ENCODE results near the gene CHST3. TPM values are rescaled to one million over a fixed set of nuclear protein-coding genes. Genes with fewer than 3 reads are reported as not detected.
"Not testable (repeated sequence)": the region's sequence is repeated elsewhere in the genome, so short reads cannot be mapped to it uniquely, and the experiment has no call there.

Gene CHST3
- total RNA-seq, 1 experiment from 2014 or later, result 22.4 TPM

DNA sequence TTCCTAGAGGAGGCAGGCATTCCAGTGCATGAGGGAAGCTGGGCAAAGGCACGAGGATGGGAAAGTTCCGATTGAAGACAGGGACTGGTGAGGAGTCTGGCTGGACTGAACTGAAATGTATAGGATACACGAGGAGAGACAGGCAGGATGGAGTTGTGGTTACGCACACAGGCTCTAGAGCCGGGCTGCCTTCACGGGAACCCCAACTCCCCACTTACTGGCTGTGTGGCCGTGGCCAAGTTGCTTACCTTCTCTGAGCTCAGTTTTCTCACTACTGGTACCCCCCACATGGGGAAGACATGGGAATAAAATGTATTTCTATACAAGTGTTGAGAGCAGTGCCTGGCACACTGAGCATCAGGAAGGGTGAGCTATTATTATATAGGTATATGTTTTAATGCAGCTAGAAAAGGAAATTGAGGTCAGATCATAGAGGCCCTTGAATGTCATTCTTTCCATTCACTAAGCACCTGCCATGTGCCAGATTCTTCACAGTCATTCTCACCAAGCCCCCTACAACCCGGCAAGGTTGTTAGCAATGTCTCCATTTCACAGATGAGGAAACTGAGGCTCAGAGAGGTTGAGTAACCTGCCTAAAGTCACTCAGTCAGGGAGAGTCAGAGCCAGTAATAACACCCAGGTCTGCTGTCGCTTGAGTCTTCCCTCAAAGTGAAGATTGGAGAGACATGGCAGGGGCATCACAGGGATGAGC, 9.7 kb downstream of the CHST3 start:
- no peak for DNase-seq (ENCODE audit: low read depth)

DNA sequence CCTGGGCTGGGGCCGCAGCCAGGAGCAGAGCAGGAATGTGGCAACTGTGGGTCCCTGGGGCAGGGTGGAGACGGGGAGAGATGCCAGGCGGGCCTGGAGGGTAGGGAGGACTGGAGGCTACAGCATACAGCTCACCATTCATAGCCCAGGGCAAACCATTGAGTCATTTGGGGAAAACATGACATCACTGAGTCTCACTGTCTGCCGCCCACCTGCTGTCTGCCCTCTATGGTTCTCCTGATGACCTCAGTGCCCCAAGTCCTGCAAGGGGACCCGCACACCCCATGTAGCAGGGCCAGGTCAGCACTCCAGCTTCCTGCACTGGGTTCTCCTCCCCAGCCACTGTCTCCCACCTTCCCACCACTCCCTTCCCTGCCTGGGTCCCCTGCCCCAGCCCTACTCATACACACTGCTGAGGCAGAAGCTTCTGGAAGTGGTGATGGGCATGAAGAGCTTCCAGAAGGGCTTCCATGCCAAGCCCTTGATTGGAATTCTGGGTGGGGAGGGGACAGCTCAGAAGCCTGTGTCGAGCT, 10.4 kb downstream of the CHST3 start:
- DNase-seq (ENCODE audit: low read depth), result peak; percentile 93

DNA sequence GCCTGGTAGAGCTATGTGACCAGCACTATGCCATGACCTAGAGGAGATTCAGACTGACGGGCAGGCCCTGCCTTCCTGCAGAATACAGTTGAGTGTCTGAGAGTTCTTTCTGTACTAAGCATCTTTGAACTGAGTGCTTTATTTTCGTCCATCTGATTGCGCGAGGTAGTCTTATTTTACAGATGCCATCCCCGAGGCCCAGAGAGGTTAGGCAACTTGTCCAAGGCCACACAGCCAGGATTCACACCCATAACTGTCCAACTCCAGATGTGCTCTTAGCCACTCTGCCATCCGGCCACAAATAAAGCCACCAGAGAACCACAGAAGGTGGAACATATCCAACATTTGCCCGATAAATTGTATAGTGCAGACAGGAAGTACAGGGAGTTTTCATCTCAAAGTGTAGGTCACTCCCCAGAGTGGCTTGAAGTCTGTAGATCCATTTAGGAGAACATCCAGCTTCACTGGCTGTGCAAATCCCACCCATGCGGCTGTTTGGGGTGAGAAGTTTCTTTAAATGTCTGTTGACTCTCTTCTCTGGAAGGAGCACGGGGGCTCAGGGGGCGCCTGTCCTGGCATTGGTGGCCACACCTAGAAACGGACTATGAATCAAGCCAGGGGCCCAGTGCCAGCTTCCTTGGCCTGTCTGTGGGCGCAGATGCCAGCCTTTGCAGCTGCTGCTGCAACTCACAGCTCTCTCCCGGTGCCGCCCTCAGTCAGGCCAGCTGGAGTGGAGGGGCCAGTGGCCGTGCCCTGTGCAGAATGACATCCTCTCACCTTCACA, 11.1 kb downstream of the CHST3 start:
- DNase-seq (ENCODE audit: low read depth), result peak; percentile 78

DNA sequence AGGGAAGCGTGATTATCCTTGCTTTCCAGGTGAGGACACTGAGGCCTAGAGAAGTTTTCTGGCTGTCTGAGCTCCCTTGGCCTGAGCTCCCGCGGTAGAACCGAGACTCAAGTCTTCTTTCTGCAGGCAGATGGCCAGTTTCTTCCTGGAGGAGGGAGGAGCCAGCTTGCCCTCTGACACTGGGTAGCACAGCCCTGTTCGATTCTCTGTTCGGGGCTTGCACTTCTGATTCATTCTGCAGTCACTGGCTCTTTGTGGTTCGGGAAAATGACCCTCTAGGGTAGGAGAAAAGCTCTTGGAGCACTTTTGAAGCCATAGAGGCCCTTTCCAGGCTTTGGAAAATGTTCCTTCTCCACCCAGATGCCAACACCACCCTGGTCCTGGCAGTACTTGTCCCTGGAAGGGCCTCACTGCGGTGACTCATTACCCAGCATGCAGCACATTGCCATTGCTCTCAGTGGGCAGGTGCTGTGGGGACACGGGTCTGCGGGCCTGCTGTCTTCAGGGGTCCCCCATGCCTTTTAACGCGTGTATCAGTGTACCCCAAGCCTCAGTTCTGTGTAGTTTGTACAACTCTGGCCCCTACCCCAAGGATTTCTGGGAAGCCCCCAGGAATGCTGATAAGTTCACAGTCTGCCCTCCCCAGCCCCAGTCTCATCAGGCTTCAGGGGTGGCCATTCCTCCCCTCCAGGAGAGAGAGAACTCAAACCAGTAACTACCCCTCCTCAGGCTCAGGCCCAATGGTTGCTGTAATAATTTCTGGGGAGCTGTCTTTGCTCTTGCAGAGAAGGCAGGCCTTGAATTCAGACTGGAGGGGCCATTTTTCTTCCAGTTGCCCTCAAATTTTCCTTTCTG, 11.9 kb downstream of the CHST3 start:
- peak; percentile 93 for DNase-seq (ENCODE audit: low read depth)

DNA sequence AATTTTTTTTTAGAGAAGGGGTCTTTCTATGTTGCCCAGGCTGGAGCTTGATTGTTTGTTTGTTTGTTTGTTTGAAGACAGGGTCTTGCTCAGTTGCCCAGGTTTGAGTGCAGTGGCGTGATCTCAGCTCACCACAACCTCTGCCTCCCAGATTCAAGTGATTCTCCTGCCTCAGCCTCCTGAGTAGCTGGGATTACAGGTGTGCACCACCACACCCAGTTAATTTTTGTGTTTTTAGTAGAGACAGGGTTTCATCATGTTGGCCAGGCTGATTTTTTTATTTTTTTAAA, 13.4 kb downstream of the CHST3 start:
- not testable (repeated sequence) for DNase-seq (ENCODE audit: low read depth)

- DNase-seq (ENCODE audit: low read depth), result no peak
Measured at GRCh38 chr10:71978476-71978875, 14.3 kb downstream of the CHST3 start.

DNA sequence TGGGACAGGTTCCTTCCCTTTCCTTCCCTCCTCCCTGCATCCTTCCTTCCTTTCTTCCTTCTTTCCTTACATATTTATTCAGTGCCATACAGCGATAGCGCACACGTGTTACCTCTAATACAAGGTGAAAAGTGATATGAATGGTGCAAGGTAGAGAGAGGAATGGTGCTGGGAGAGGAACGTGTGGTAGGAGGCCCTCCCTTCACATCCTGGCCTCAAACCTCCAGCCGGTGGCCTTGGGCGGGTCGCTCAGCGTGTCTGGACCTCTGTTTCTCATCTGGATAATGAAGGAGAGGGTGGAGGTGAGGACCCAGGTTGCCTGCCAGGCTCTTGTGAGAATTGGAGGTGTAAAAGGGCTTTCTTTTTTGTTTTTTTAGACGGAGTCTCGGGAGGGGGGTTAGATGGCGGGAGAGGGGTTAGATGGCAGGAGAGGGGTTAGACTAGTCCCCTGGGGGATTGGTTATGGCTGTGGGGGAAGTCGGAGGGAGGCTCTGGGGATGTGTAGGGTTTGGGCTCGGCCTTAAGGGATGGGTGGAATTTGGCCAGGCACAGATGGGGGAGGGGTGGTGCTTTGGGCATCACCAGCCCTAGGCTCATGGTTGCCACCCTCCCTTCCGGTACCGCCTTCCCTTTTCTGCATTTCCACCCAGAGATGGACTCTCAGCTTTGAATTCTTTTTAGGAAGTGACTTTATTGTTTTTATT, 14.9 kb downstream of the CHST3 start:
- DNase-seq (ENCODE audit: low read depth), result no peak

GRCh38 chr10:71979692-71980062, 15.5 kb downstream of the CHST3 start:
- DNase-seq (ENCODE audit: low read depth), result no peak

- DNase-seq (ENCODE audit: low read depth), result peak; percentile 53
Measured at GRCh38 chr10:71980181-71981014, 16.2 kb downstream of the CHST3 start.

DNA sequence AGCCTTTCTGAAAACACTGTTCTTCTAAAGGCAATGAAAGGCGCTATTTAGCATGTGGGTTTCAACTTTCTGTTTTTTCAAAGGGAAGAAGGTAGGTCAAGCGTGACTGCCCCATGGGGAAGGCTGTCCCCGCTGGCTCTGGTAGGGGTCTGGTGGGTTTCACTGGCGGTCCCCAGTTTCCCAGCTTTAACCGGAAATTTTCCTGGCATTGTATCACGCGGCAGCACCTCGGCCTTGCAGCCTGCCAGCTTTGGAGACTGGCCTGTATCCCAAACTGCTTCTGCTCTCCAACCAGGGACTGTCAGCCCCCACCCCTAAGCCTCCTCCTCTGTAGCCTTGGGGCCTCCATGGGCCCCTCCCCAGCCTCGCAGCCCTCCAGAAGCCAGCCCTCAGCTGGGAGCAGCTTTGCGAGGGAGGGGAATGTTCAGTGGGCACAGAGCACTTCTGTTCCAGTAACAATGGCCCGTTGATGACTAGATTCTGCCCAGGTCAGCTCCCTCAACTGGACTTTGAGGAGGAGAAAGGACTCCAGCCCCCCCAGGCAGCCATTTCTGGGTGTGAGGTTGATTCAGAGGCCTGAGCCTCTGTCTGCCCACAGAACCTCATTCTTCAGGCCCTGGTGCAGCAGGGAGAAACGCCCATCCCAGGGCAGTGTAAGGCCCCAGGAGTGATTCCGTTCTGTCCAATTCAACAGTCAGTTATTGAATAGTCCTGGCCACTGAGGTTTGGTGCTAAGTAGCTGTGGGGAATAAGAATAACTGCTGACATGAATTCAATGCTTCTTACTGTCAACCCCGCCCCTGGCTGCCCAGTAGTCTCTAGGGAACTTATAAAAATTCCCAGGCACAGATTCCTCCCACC, 17.1 kb downstream of the CHST3 start:
- DNase-seq (ENCODE audit: low read depth), result peak; percentile 78

DNA sequence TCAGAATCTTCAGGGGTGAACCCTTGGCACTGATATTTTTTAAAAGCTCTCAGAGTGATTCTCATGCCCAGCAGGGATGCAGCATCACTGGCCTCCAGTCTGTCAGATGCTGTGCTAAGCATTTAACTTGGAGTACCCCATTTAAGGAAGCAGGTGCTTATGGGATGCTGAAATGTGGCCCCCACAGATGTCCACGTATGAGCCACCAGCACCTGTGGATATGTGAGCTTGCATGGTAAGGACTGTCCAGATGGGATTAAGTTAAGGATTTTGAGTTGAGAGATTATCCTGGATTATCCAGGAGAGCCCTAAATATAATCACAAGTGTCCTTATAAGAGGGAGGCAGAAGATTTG, 17.7 kb downstream of the CHST3 start:
- DNase-seq (ENCODE audit: low read depth), result no peak

DNA sequence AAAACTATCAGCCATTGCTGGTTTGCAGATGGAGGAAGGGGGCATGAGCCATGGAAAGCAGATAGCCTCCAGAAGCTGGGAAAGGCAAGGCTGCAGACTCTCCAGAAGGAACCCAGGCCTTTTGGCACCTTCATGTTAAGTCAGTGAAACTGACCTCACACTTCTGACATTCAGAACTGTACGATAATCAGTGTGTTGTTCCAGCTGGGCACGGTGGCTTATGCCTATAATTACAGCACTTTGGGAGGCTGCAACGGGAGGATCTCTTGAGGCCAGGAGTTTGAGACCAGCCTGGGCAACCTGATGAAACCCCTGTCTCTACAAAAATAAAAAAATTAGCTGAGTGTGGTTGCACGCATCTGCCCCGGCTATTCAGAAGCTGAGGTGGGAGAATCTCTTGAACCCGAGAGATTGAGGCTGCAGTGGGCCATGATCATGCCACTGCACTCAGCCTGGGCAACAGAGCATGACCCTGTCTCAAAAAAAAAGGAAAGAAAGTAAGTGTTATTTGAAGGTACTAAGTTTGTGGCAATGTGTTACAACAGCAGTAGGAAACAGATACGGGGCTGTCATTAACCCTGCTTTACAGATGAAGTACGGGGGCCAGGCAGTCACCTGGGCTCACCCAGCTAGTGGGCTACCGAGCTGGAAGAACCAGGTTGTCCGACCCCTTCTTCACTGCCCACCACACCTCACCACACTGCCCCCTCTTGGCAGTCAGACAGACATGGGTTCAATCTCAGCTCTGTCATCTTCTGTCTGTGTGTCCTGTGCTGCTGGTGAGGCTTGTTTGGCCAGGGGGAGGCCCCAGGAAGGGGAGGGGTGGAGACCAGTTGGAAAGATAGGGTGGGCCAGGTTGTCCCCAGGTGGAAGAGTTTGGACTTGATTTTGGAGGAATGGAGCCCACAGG, 18.3 kb downstream of the CHST3 start:
- no peak for DNase-seq (ENCODE audit: low read depth)

DNA sequence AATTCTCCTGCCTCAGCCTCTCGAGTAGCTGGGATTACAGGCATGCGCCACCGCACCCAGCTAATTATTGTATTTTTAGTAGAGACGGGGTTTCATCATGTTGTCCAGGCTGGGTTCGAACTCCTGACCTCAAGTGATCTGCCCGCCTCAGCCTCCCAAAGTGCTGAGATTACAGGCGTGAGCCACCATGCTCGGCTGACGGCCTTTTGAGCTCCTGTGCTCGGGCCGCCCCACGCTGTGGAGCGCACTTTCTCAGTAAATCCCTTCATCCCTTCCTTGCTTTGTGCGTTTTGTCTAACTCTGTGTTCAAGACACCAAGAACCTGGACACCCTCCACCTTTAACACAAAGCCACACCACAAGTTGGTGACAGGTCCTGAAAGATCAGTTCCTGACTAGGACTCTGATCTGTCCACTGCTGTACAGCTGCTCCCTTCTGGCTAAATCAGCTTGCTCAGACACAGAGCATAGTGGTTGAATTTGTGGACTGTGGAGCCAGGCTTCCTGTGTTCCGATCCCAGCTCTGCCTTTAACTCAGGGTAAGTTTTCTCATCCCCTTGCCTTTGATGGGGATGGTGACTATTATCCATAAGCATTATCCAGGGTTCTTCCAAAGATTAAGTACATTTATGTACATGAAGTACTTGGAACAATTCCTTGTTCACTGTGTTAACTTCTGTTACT, 20.1 kb downstream of the CHST3 start:
- DNase-seq (ENCODE audit: low read depth), result no peak

- DNase-seq (ENCODE audit: low read depth), result no peak
Measured at GRCh38 chr10:71984809-71985388, 20.7 kb downstream of the CHST3 start.

DNA sequence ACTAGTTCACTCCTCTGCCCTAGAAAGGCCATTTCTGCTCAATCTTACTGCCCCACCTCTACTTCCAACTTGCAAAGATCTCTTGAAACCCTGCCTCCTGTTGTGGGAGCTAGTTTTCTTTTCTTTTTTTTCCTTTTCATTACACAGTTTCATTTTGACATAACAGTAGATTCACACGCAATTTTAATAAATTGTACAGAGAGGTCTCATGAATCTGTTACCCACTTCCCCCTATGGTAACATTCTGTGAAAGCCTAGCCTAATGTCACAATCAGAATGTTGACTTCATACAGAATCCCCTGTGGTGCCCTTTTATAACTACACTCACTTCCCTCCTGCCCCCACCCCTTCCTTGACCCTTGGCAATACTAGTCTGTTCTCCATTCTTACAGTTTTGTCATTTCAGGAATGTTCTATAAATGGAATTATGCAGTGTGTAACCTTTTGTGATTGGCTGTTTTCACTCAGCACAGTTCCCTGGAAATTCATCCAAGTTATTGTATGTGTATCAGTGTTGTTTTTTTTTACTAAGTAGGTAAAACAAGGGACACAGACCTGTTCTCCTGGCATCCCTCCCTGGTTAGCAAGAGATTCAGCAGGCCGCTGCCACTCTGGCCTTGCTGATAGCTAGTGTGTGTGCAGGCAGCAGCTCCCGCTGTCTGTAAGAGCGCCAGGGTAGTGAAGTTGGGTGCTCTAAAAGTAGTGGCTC, 21.5 kb downstream of the CHST3 start:
- DNase-seq (ENCODE audit: low read depth), result no peak

GRCh38 chr10:71988895-71989294, 24.7 kb downstream of the CHST3 start:
- DNase-seq (ENCODE audit: low read depth), result not testable (repeated sequence)

All from M059J (cell line).